HepG2 (cell line): ENCODE measurements around the gene SETD1B. TPM values are rescaled to one million over a fixed set of nuclear protein-coding genes. Genes with fewer than 3 reads are reported as not detected.
A peak's percentile ranks its signal among the peaks of the same experiment; 100 is the strongest.

ENCODE experiments used
- KDM6A ChIP-seq: IDR thresholded peaks from 2 replicates; pipeline ENCODE4 v1.6.1; 2016; ENCODE audit warnings: low read depth
- MAZ ChIP-seq, 2 experiments: sonication (generic) in 1 of 2; formaldehyde crosslinking in 1 of 2; IDR thresholded peaks; 2 replicates each; pipeline versions ENCODE4 v1.5.0 to v1.6.1; 2012 to 2020; ENCODE audit warnings: low read depth in 2 of 2, mild to moderate bottlenecking in 2 of 2, borderline replicate concordance in 1 of 2, improper control_type of control experiment in 1 of 2, low read length in 1 of 2, missing genetic modification reagents in 1 of 2, moderate library complexity in 1 of 2
- MYNN ChIP-seq: sonication (generic); formaldehyde crosslinking; IDR thresholded peaks from 2 replicates; pipeline ENCODE4 v1.4.0; 2020; ENCODE audit warnings: mild to moderate bottlenecking, low read depth, missing genetic modification reagents
- SRF ChIP-seq: IDR thresholded peaks from 2 replicates; pipeline ENCODE4 v1.6.1; 2011; ENCODE audit warnings: mild to moderate bottlenecking, low read depth, low read length, moderate library complexity
- ZBTB3 ChIP-seq: sonication (generic); formaldehyde crosslinking; IDR thresholded peaks from 2 replicates; pipeline ENCODE4 v1.4.0; 2020; ENCODE audit warnings: low read depth, mild to moderate bottlenecking, moderate library complexity, missing genetic modification reagents, borderline replicate concordance
- ZNF282 ChIP-seq: fragments of 450-650 bp; IDR thresholded peaks from 2 replicates; pipeline ENCODE4 v1.6.1; 2018; ENCODE audit not compliant: partially characterized antibody
- ZNF549 ChIP-seq: sonication (generic); formaldehyde crosslinking; IDR thresholded peaks from 2 replicates; pipeline ENCODE4 v1.5.0; 2020; ENCODE audit warnings: missing genetic modification reagents
- ZNF839 ChIP-seq: sonication (generic); formaldehyde crosslinking; IDR thresholded peaks from 2 replicates; pipeline ENCODE4 v1.4.0; 2020; ENCODE audit warnings: missing genetic modification reagents, mild to moderate bottlenecking, borderline replicate concordance
- polyA plus RNA-seq, 8 experiments: library from polyadenylated mRNA; depleted of rRNA in 3 of 8; stranded (reverse) in 7 of 8; unstranded in 1 of 8; fragments of >200 nt; fragmentation: Illumina TruSeq in 4 of 8; extraction: Trizol in 4 of 8; gene quantifications; 2 replicates each; pipeline versions ENCODE4 v1.2.1 to v1.2.3, GENCODE V29; 2011 to 2016; ENCODE audit warnings: low read depth in 4 of 8, missing spikeins in 1 of 8, mixed read lengths in 1 of 8; ENCODE audit not compliant: insufficient read depth in 1 of 8
- total RNA-seq, 5 experiments: library from RNA; depleted of rRNA; stranded (reverse); fragments of >200 nt; fragmentation: Illumina TruSeq; extraction: Trizol; gene quantifications; 2 replicates each; pipeline ENCODE4 v1.2.3, GENCODE V29; 2016; ENCODE audit warnings: low read depth in 1 of 5
- TF ChIP-seq, protein P1 (sequence below): sonication (generic); formaldehyde crosslinking; IDR thresholded peaks from 2 replicates; pipeline ENCODE4 v1.5.0; 2020; ENCODE audit warnings: mild to moderate bottlenecking, missing genetic modification reagents
- TF ChIP-seq, protein P2 (sequence below): sonication (generic); formaldehyde crosslinking; IDR thresholded peaks from 2 replicates; pipeline ENCODE4 v1.4.0; 2020; ENCODE audit warnings: missing genetic modification reagents
- TF ChIP-seq, protein P3 (sequence below): sonication (generic); formaldehyde crosslinking; IDR thresholded peaks from 2 replicates; pipeline ENCODE4 v1.4.0; 2020; ENCODE audit warnings: missing genetic modification reagents, borderline replicate concordance
- TF ChIP-seq, protein P4 (sequence below): sonication (generic); formaldehyde crosslinking; IDR thresholded peaks from 2 replicates; pipeline ENCODE4 v1.8.1; 2022; ENCODE audit warnings: low read depth, mild to moderate bottlenecking, missing genetic modification reagents

The SETD1B gene
- total and polyA plus RNA-seq, 2 of the 13 experiments (the other 11 are each of a cell fraction or from before 2014, with no cell fraction given): 1.1 to 1.4 TPM

DNA sequence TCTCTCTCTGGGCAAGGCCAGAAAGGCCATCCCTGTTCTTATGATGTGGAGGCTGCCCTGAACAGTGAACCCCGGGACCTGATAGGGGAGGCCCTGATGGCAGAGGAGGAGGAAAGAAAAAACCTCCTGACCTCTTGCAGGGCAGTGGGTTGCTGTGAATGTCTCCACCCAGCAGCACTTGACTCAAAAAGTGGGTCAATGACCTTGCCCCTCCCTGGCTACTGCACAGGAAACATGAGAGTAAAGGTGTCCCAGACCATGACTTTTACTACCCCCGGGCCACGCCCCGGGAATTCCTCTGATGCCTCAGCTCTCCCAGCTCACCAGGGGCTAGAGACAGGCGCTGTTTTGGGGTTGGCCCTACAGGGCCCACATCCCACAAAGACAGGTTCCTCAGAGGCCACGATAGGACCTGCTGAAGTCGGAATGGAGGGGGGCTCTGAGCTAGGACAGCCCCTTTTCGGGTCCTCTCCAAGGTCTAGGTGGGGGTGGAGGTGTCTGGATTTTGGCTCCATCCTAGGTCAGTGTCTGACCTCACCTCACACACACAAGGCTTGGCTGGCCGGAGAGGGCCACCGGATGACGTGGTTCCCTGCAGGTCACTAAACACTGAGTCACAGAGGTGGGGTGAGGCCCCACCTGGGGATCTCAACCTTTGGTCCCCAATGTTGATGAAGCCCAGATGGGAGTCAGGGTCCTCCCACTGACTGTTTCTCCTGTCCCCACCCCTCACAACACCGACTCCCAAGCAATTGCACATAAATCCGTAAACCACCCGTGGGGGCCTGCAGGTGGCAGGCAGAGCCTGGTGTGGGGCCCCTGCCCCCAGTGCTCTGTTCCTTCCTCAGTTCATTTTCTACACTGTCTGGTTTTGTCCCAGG, 11.9 kb upstream of the SETD1B start (continued):
- TF ChIP-seq, protein P1, sequence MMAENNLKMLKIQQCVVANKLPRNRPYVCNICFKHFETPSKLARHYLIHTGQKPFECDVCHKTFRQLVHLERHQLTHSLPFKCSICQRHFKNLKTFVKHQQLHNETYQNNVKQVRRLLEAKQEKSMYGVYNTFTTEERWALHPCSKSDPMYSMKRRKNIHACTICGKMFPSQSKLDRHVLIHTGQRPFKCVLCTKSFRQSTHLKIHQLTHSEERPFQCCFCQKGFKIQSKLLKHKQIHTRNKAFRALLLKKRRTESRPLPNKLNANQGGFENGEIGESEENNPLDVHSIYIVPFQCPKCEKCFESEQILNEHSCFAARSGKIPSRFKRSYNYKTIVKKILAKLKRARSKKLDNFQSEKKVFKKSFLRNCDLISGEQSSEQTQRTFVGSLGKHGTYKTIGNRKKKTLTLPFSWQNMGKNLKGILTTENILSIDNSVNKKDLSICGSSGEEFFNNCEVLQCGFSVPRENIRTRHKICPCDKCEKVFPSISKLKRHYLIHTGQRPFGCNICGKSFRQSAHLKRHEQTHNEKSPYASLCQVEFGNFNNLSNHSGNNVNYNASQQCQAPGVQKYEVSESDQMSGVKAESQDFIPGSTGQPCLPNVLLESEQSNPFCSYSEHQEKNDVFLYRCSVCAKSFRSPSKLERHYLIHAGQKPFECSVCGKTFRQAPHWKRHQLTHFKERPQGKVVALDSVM (CRISPR knock-in tag): peak; percentile 28; the same call in 1 of the 2 replicates
- TF ChIP-seq MYNN (no peak), ZNF839 (CRISPR knock-in tag) (no peak), MAZ (IDR thresholded peaks at IDR 0.05; ENCODE audit: borderline replicate concordance, low read depth, low read length) (peak; percentile 52; the same call in 1 of the 2 replicates), MAZ (CRISPR knock-in tag; IDR thresholded peaks at IDR 0.05; ENCODE audit: low read depth) (no peak), KDM6A (0 out of 2 replicates have a peak, but pooled peaks have one; percentile 19), ZBTB3 (CRISPR knock-in tag) (no peak), ZNF549 (CRISPR knock-in tag) (no peak), SRF (no peak), ZNF282 (no peak)
- TF ChIP-seq, protein P2, sequence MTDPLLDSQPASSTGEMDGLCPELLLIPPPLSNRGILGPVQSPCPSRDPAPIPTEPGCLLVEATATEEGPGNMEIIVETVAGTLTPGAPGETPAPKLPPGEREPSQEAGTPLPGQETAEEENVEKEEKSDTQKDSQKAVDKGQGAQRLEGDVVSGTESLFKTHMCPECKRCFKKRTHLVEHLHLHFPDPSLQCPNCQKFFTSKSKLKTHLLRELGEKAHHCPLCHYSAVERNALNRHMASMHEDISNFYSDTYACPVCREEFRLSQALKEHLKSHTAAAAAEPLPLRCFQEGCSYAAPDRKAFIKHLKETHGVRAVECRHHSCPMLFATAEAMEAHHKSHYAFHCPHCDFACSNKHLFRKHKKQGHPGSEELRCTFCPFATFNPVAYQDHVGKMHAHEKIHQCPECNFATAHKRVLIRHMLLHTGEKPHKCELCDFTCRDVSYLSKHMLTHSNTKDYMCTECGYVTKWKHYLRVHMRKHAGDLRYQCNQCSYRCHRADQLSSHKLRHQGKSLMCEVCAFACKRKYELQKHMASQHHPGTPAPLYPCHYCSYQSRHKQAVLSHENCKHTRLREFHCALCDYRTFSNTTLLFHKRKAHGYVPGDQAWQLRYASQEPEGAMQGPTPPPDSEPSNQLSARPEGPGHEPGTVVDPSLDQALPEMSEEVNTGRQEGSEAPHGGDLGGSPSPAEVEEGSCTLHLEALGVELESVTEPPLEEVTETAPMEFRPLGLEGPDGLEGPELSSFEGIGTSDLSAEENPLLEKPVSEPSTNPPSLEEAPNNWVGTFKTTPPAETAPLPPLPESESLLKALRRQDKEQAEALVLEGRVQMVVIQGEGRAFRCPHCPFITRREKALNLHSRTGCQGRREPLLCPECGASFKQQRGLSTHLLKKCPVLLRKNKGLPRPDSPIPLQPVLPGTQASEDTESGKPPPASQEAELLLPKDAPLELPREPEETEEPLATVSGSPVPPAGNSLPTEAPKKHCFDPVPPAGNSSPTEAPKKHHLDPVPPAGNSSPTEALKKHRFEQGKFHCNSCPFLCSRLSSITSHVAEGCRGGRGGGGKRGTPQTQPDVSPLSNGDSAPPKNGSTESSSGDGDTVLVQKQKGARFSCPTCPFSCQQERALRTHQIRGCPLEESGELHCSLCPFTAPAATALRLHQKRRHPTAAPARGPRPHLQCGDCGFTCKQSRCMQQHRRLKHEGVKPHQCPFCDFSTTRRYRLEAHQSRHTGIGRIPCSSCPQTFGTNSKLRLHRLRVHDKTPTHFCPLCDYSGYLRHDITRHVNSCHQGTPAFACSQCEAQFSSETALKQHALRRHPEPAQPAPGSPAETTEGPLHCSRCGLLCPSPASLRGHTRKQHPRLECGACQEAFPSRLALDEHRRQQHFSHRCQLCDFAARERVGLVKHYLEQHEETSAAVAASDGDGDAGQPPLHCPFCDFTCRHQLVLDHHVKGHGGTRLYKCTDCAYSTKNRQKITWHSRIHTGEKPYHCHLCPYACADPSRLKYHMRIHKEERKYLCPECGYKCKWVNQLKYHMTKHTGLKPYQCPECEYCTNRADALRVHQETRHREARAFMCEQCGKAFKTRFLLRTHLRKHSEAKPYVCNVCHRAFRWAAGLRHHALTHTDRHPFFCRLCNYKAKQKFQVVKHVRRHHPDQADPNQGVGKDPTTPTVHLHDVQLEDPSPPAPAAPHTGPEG: no peak
- TF ChIP-seq, protein P3, sequence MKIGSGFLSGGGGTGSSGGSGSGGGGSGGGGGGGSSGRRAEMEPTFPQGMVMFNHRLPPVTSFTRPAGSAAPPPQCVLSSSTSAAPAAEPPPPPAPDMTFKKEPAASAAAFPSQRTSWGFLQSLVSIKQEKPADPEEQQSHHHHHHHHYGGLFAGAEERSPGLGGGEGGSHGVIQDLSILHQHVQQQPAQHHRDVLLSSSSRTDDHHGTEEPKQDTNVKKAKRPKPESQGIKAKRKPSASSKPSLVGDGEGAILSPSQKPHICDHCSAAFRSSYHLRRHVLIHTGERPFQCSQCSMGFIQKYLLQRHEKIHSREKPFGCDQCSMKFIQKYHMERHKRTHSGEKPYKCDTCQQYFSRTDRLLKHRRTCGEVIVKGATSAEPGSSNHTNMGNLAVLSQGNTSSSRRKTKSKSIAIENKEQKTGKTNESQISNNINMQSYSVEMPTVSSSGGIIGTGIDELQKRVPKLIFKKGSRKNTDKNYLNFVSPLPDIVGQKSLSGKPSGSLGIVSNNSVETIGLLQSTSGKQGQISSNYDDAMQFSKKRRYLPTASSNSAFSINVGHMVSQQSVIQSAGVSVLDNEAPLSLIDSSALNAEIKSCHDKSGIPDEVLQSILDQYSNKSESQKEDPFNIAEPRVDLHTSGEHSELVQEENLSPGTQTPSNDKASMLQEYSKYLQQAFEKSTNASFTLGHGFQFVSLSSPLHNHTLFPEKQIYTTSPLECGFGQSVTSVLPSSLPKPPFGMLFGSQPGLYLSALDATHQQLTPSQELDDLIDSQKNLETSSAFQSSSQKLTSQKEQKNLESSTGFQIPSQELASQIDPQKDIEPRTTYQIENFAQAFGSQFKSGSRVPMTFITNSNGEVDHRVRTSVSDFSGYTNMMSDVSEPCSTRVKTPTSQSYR (CRISPR knock-in tag): no peak
- TF ChIP-seq, protein P4, sequence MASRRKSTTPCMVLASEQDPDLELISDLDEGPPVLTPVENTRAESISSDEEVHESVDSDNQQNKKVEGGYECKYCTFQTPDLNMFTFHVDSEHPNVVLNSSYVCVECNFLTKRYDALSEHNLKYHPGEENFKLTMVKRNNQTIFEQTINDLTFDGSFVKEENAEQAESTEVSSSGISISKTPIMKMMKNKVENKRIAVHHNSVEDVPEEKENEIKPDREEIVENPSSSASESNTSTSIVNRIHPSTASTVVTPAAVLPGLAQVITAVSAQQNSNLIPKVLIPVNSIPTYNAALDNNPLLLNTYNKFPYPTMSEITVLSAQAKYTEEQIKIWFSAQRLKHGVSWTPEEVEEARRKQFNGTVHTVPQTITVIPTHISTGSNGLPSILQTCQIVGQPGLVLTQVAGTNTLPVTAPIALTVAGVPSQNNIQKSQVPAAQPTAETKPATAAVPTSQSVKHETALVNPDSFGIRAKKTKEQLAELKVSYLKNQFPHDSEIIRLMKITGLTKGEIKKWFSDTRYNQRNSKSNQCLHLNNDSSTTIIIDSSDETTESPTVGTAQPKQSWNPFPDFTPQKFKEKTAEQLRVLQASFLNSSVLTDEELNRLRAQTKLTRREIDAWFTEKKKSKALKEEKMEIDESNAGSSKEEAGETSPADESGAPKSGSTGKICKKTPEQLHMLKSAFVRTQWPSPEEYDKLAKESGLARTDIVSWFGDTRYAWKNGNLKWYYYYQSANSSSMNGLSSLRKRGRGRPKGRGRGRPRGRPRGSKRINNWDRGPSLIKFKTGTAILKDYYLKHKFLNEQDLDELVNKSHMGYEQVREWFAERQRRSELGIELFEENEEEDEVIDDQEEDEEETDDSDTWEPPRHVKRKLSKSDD: peak; percentile 39; the same call in 1 of the 2 replicates
